Endodermal cell (in vitro differentiated cells): ENCODE results near the gene CDC42EP3. TPM values are rescaled to one million over a fixed set of nuclear protein-coding genes. Genes with fewer than 3 reads are reported as not detected.

ENCODE experiments used
- DNase-seq: peaks from one replicate; pipeline ENCODE4 v3.0.0-alpha.2; 2017
- H3K27ac ChIP-seq: 2 replicates; pipeline ENCODE4 v1.5.1; 2013; ENCODE audit warnings: mild to moderate bottlenecking, low read depth, low read length, moderate library complexity
- H3K27me3 ChIP-seq: 2 replicates; pipeline ENCODE4 v1.6.1; 2013; ENCODE audit warnings: mild to moderate bottlenecking, low read length, moderate library complexity; ENCODE audit not compliant: insufficient read depth, control insufficient read depth, poor library complexity, severe bottlenecking
- H3K36me3 ChIP-seq: 2 replicates; pipeline ENCODE4 v1.7.0; 2013; ENCODE audit warnings: mild to moderate bottlenecking, low read length, moderate library complexity; ENCODE audit not compliant: control insufficient read depth, insufficient read depth
- H3K4me1 ChIP-seq: one replicate; pipeline ENCODE4 v1.7.0; 2013; ENCODE audit warnings: low read length; ENCODE audit not compliant: control insufficient read depth, insufficient read depth
- H3K4me3 ChIP-seq: 2 replicates; pipeline ENCODE4 v1.5.1; 2013; ENCODE audit warnings: mild to moderate bottlenecking, low read length, moderate library complexity
- H3K9ac ChIP-seq: 2 replicates; pipeline ENCODE4 v1.6.1; 2013; ENCODE audit warnings: mild to moderate bottlenecking, low read length, moderate library complexity; ENCODE audit not compliant: poor library complexity, severe bottlenecking; ENCODE audit errors: extremely low read depth
- H3K9me3 ChIP-seq: 2 replicates; pipeline ENCODE4 v1.6.1; 2013; ENCODE audit warnings: mild to moderate bottlenecking, low read length, moderate library complexity; ENCODE audit not compliant: control insufficient read depth
- H3K27ac Mint-ChIP-seq: 2 replicates; pipeline ENCODE4 v1.8.0; 2020; ENCODE audit warnings: mixed read lengths
- H3K27me3 Mint-ChIP-seq: 2 replicates; pipeline ENCODE4 v1.8.0; 2021; ENCODE audit warnings: mild to moderate bottlenecking, mixed read lengths; ENCODE audit not compliant: insufficient read depth
- H3K36me3 Mint-ChIP-seq: 2 replicates; pipeline ENCODE4 v1.8.0; 2020; ENCODE audit warnings: low read depth, mixed read lengths
- H3K4me1 Mint-ChIP-seq: 2 replicates; pipeline ENCODE4 v1.8.0; 2020; ENCODE audit warnings: mixed read lengths
- H3K4me3 Mint-ChIP-seq: 2 replicates; pipeline ENCODE4 v1.8.0; 2020; ENCODE audit warnings: mild to moderate bottlenecking, moderate library complexity, mixed read lengths
- H3K9me3 Mint-ChIP-seq: 2 replicates; pipeline ENCODE4 v1.8.0; 2020; ENCODE audit warnings: mild to moderate bottlenecking, mixed read lengths
- CTCF ChIP-seq: fragments of 200-600 bp; sonication (generic); conservative IDR thresholded peaks from 2 replicates; pipeline ENCODE4 v1.5.0; 2021; ENCODE audit warnings: antibody characterized with exemption, mild to moderate bottlenecking
- WGBS, 2 experiments: methylation state at CpG; one replicate each; pipeline versions ENCODE4 v1.1.5 to v1.1.7; 2013; ENCODE audit warnings: missing lambda C conversion rate in 2 of 2, mixed read lengths in 1 of 2; ENCODE audit not compliant: insufficient coverage in 1 of 2, insufficient read length in 1 of 2; 5-methylcytosine and 5-hydroxymethylcytosine counted together
- total RNA-seq, 2 donors: library from RNA; stranded (reverse); fragmentation: NEBNext Ultra II Directional in 1 of 2; extraction: Animal tissue kit (Norgen Biotek cat#: 25700) in 1 of 2; gene quantifications; 2 replicates in 1 of 2; 3 replicates in 1 of 2; pipeline ENCODE4 v1.2.1, GENCODE V29; 2021

CDC42EP3 gene
- total RNA-seq, 2 donors from 2014 or later: 26.4 to 30.2 TPM

- H3K36me3 Mint-ChIP-seq: no peaks in the 10 kb centered on the region
- peaks cover 5% of the 10 kb centered on the region for H3K27me3 Mint-ChIP-seq
- no peak for TF ChIP-seq CTCF
- Histone ChIP-seq H3K9me3 (peaks cover 7% of the 10 kb centered on the region), H3K27ac (no peak overlapping the region), H3K36me3 (no peaks in the 10 kb centered on the region), H3K4me1 (no peaks in the 10 kb centered on the region), H3K9ac (no peak overlapping the region), H3K27me3 (no peaks in the 10 kb centered on the region), H3K4me3 (no peak overlapping the region)
- no peak overlapping the region for H3K27ac Mint-ChIP-seq
- H3K4me3 Mint-ChIP-seq: no peak overlapping the region
- DNase-seq: no peak
- 100% methylated on average over 1 to 2 of the region's 2 CpGs for WGBS, 2 experiments
- H3K4me1 Mint-ChIP-seq: no peaks in the 10 kb centered on the region
- H3K9me3 Mint-ChIP-seq: peaks cover 10% of the 10 kb centered on the region
Measured at GRCh38 chr2:37698931-37699481, 27.6 kb upstream of the CDC42EP3 start.

- Histone ChIP-seq H3K36me3 (no peaks in the 10 kb centered on the region), H3K27ac (no peak overlapping the region), H3K9ac (no peak overlapping the region), H3K27me3 (no peaks in the 10 kb centered on the region), H3K4me3 (no peak overlapping the region), H3K9me3 (peaks cover 4% of the 10 kb centered on the region), H3K4me1 (no peaks in the 10 kb centered on the region)
- H3K4me1 Mint-ChIP-seq: peaks cover 5% of the 10 kb centered on the region
- 96 to 100% methylated on average over 3 to 4 of the region's 4 CpGs for WGBS, 2 experiments
- H3K27me3 Mint-ChIP-seq: peaks cover 32% of the 10 kb centered on the region
- peaks cover 3% of the 10 kb centered on the region for H3K9me3 Mint-ChIP-seq
- no peak overlapping the region for H3K4me3 Mint-ChIP-seq
- no peak overlapping the region for H3K27ac Mint-ChIP-seq
- DNase-seq: no peak
- no peak for TF ChIP-seq CTCF
- H3K36me3 Mint-ChIP-seq: no peaks in the 10 kb centered on the region
Measured at GRCh38 chr2:37695336-37695735, 23.9 kb upstream of the CDC42EP3 start.

DNA sequence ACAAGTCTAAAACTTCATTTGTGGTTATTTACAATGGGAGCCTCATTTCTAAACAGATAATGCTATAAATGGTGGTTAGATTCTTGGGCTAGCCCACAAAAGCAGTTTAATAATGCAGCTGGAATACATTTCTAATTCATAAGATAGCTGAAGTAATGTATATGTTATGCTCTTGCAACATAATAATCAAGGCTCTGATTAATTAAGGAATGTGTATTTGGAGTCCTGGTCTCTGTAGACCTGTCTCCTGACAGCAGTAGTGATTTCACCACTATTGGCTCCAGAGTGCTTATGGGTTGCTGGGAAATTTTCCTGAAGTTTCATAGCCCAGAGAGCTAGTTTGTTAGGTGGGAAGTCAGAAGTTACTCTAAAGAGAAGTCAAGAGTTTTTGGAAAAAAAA lies 21.3 kb upstream of the CDC42EP3 start:
- Histone ChIP-seq H3K9me3 (peaks cover 5% of the 10 kb centered on the region), H3K27ac (no peak overlapping the region), H3K9ac (no peak overlapping the region), H3K4me1 (peaks cover 15% of the 10 kb centered on the region), H3K4me3 (no peak overlapping the region), H3K27me3 (no peaks in the 10 kb centered on the region), H3K36me3 (no peaks in the 10 kb centered on the region)
- no peak for DNase-seq
- H3K27me3 Mint-ChIP-seq: peaks cover 44% of the 10 kb centered on the region
- no peak overlapping the region for H3K4me3 Mint-ChIP-seq
- H3K27ac Mint-ChIP-seq: no peak overlapping the region
- TF ChIP-seq CTCF: no peak
- H3K4me1 Mint-ChIP-seq: peaks cover 27% of the 10 kb centered on the region
- H3K36me3 Mint-ChIP-seq: no peaks in the 10 kb centered on the region
- peaks cover 3% of the 10 kb centered on the region for H3K9me3 Mint-ChIP-seq
